HCT116 (cell line): ENCODE results near the gene TXNRD3. TPM values are rescaled to one million over a fixed set of nuclear protein-coding genes. Genes with fewer than 3 reads are reported as not detected.

Experiments
- ATAC-seq: fragments of 200-7000 bp; cut with Tn5 transposase; 2 replicates; pipeline ENCODE4 v1.9.1; 2020; ENCODE audit warnings: mild to moderate bottlenecking, moderate library complexity
- BruUV-seq: library from RNA; stranded (reverse); fragments of 400-500 nt; replicated peaks from 2 replicates; lab custom pipeline; 2021; lab: Mats Ljungman, UMichigan
- CTCF ChIA-PET: fragments of 300-600 bp; sonication (Branson Sonifier 250); formaldehyde crosslinking; loops from one replicate; lab custom pipeline; 2021; ENCODE audit warnings: antibody characterized with exemption; lab: Charles Lee
- POLR2A ChIA-PET: fragments of 300-600, 350-600 bp; sonication (Branson Sonifier 250); formaldehyde crosslinking; loops from one replicate; lab custom pipeline; 2021; ENCODE audit warnings: antibody characterized with exemption; lab: Charles Lee
- RAD21 ChIA-PET, 2 experiments: fragments of 300-600 bp; sonication (Branson Sonifier 250); formaldehyde crosslinking; loops; one replicate each; lab custom pipeline; 2023; ENCODE audit warnings: low total read pairs in 2 of 2; ENCODE audit not compliant: uncharacterized antibody in 2 of 2, unreplicated experiment in 2 of 2, low non-redundant PET in 1 of 2; lab: Charles Lee
- DNase-seq: peaks from one replicate; pipeline ENCODE4 v3.0.0-alpha.2; 2010; ENCODE audit warnings: low read depth, low spot score
- H2AFZ ChIP-seq: fragments of 200-600 bp; shearing (Covaris generic), sonication (generic); 2 replicates; pipeline ENCODE4 v1.6.1; 2017; ENCODE audit warnings: low read depth, mixed run types, mixed read lengths, antibody characterized with exemption, low read length; ENCODE audit not compliant: poor library complexity, severe bottlenecking
- H3K27ac ChIP-seq: 2 replicates; pipeline ENCODE4 v1.5.1; 2012; ENCODE audit warnings: low read depth, low read length
- H3K27me3 ChIP-seq: fragments of 200-600 bp; sonication (generic); 2 replicates; pipeline ENCODE4 v1.6.1; 2016; ENCODE audit warnings: mixed run types, low read length, mixed read lengths; ENCODE audit not compliant: insufficient read depth
- H3K36me3 ChIP-seq, 2 experiments: fragments of 200-500 bp in 1 of 2; fragments of 200-600 bp in 1 of 2; sonication (Bioruptor generic) in 1 of 2; sonication (generic) in 1 of 2; 2 replicates each; pipeline versions ENCODE4 v1.5.1 to v1.6.1; 2014 to 2016; ENCODE audit warnings: low read length in 2 of 2, inconsistent platforms in 1 of 2, mixed read lengths in 1 of 2, mixed run types in 1 of 2; ENCODE audit not compliant: insufficient read depth in 2 of 2, control insufficient read depth in 1 of 2
- H3K4me1 ChIP-seq, 2 experiments: fragments of 200-600 bp in 1 of 2; sonication (generic) in 1 of 2; 2 replicates each; pipeline versions ENCODE4 v1.5.1 to v1.6.1; 2012 to 2017; ENCODE audit warnings: low read length in 2 of 2, inconsistent platforms in 1 of 2, mild to moderate bottlenecking in 1 of 2, mixed read lengths in 1 of 2, mixed run types in 1 of 2, moderate library complexity in 1 of 2; ENCODE audit not compliant: insufficient read depth in 2 of 2, control insufficient read depth in 1 of 2
- H3K4me2 ChIP-seq: fragments of 200-600 bp; sonication (generic); 2 replicates; pipeline ENCODE4 v1.6.1; 2017; ENCODE audit warnings: mixed run types, low read length, mixed read lengths
- H3K4me3 ChIP-seq, 2 experiments: fragments of 200-600 bp in 1 of 2; sonication (generic) in 1 of 2; replicated peaks in 1 of 2; 2 replicates each; pipeline ENCODE4 v1.5.1; 2011 to 2016; ENCODE audit warnings: low read length in 2 of 2, control low read depth in 1 of 2, low read depth in 1 of 2, mild to moderate bottlenecking in 1 of 2, mixed read lengths in 1 of 2, mixed run types in 1 of 2
- H3K79me2 ChIP-seq: fragments of 200-600 bp; sonication (generic); 2 replicates; pipeline ENCODE4 v1.6.1; 2017; ENCODE audit warnings: mild to moderate bottlenecking, mixed run types, low read length, moderate library complexity, mixed read lengths; ENCODE audit not compliant: insufficient read depth
- H3K9ac ChIP-seq: fragments of 200-600 bp; sonication (generic); 2 replicates; pipeline ENCODE4 v1.6.1; 2016; ENCODE audit warnings: low read length, mixed read lengths
- H3K9me2 ChIP-seq: fragments of 200-600 bp; sonication (generic), shearing (Covaris generic); 2 replicates; pipeline ENCODE4 v1.6.1; 2017; ENCODE audit warnings: mixed run types, mild to moderate bottlenecking, moderate library complexity; ENCODE audit not compliant: insufficient read depth
- H3K9me3 ChIP-seq, 2 experiments: fragments of 200-500 bp in 1 of 2; fragments of 200-600 bp in 1 of 2; sonication (Bioruptor generic) in 1 of 2; sonication (generic) in 1 of 2; 2 replicates each; pipeline ENCODE4 v1.6.1; 2014 to 2017; ENCODE audit warnings: low read length in 2 of 2, mixed read lengths in 2 of 2, inconsistent platforms in 1 of 2, low read depth in 1 of 2, mild to moderate bottlenecking in 1 of 2, mixed run types in 1 of 2, moderate library complexity in 1 of 2; ENCODE audit not compliant: control insufficient read depth in 1 of 2, insufficient read depth in 1 of 2
- H4K20me1 ChIP-seq: fragments of 200-600 bp; sonication (generic), shearing (Covaris generic); 2 replicates; pipeline ENCODE4 v1.6.1; 2017; ENCODE audit warnings: mixed run types, mild to moderate bottlenecking, moderate library complexity; ENCODE audit not compliant: insufficient read depth
- ELF1 ChIP-seq: IDR thresholded peaks from 2 replicates; pipeline ENCODE4 v1.6.1; 2012; ENCODE audit warnings: low read depth, borderline replicate concordance
- POLR2AphosphoS5 ChIP-seq: IDR thresholded peaks from 2 replicates; pipeline ENCODE4 v1.6.1; 2011; ENCODE audit warnings: mild to moderate bottlenecking, low read depth, low read length, moderate library complexity
- SIN3A ChIP-seq: IDR thresholded peaks from 2 replicates; pipeline ENCODE4 v1.6.1; 2012; ENCODE audit warnings: low read depth
- SP1 ChIP-seq: IDR thresholded peaks from 2 replicates; pipeline ENCODE4 v1.6.1; 2012; ENCODE audit warnings: low read depth
- SRF ChIP-seq: IDR thresholded peaks from 2 replicates; pipeline ENCODE4 v1.6.1; 2012; ENCODE audit warnings: low read depth
- intact Hi-C: fragments of 100-400 bp; cut with micrococcal nuclease; formaldehyde crosslinking; loops from 2 replicates; pipeline ENCODE4 v1.10.0; 2022
- total RNA-seq: library from RNA; stranded (reverse); gene quantifications from one replicate; pipeline ENCODE4 v1.2.1, GENCODE V29; 2021; ENCODE audit not compliant: unreplicated experiment

TXNRD3 gene
- total RNA-seq, 1 experiment from 2014 or later = 19.3 TPM

DNA sequence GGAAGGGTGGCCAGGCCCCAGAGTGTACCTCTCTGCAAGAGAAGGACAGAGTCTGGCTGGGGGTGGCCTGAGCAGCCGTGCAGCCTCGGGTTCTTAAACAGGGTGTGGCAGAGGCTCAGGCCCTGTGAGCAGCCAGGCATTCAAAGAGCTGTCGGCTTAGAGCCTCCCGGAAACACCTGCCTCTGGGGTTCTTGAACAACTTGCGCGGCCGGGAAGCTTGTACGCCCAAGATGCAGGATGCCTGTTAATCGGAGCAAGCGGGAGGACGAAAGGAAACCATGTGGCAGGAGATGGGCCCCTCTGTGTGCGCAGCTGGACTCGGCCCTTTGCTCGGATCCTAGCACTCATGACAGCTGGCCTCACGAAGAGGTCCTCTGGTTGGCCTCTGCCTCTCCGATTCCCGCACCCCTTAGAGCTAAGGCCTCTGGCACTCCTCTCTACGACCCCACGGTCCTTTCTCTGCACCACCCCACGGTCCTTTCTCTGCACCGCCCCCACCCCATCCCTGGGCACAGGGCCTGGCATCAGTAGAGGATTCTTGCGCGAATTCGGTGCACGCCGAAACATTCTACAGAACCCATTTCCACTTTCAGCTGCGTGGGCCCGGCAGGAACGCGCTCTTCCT, 23.9 kb upstream of the TXNRD3 start:
- CTCF ChIA-PET = interaction anchor here (1.1 kb wide), 1 partner anchor 696 kb away, joined by 3 read pairs; no protein-coding TSS in a partner anchor
- H3K9ac ChIP-seq = no peak overlapping the region
- H3K4me2 ChIP-seq = peak overlapping the region; percentile 51
- H3K27ac ChIP-seq = no peak overlapping the region
- no peak for TF ChIP-seq SRF
- TF ChIP-seq, all 23 proteins: peak for 0
- no peak overlapping the region for H2AFZ ChIP-seq
- DNase-seq = no peak
- no peaks in the 10 kb centered on the region for H3K27me3 ChIP-seq
- peaks cover 0 to 8% of the 10 kb centered on the region in 2 experiments; a peak in 1 of 4 replicates for H3K4me1 ChIP-seq
- ChIA-PET POLR2A (no interaction called here), RAD21 (interaction anchor here in 1 of 2 experiments (1.9 kb wide), 1 partner anchor 794 kb away, joined by 6 read pairs; no protein-coding TSS in a partner anchor)
- intact Hi-C loops = loop anchor here (1.0 to 2.0 kb wide), 4 partner anchors 303 to 865 kb away; no protein-coding TSS in a partner anchor
- no TSS peak for BruUV-seq
- no peaks in the 10 kb centered on the region for H3K9me3 ChIP-seq
- no peaks in the 10 kb centered on the region for H3K36me3 ChIP-seq
- ATAC-seq = peak; percentile 46
- no peaks in the 10 kb centered on the region for H4K20me1 ChIP-seq
- no peaks in the 10 kb centered on the region for H3K79me2 ChIP-seq
- no peaks in the 10 kb centered on the region for H3K9me2 ChIP-seq
- no peak overlapping the region for H3K4me3 ChIP-seq

DNA sequence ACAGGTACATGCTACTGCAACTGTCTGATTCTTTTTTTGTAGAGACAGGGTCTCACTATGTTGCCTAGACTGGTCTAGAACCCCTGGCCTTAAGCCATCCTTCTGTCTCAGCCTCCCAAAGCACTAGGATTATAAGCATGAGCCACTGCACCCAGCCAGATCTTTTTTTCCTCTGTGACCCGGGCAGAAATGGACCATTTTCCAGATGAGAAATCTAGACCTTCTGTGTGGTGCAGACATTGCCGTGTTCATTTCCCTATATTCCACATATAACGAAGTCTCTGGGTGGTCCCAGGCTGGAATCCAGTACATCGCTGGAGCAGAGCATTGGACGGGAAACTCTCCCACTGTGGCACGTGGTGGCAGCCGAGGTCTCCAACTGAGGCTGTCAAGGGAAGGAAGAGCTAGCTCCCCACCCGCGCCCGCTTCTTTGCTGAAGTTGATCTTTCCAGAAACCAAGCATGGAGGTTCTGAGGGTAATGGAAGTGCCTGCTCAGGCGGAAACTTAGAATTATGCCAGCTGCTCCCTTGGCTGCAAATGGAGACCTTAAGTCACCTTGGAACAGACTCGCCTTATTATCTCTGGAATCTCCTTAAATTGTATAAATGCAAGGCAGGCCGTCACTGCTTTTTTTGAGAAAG, 23.1 kb upstream of the TXNRD3 start:
- ATAC-seq (no peak), DNase-seq (no peak)
- Histone ChIP-seq H3K4me3 (no peak overlapping the region), H2AFZ (no peak overlapping the region), H3K9me3 (no peaks in the 10 kb centered on the region; a peak in 1 of 4 replicates), H3K4me1 (peaks cover 0 to 8% of the 10 kb centered on the region in 2 experiments; a peak in 1 of 4 replicates), H3K9ac (no peak overlapping the region), H4K20me1 (no peaks in the 10 kb centered on the region), H3K9me2 (no peaks in the 10 kb centered on the region), H3K36me3 (no peaks in the 10 kb centered on the region), H3K27me3 (no peaks in the 10 kb centered on the region), H3K4me2 (no peak overlapping the region), H3K79me2 (no peaks in the 10 kb centered on the region), H3K27ac (no peak overlapping the region)
- intact Hi-C loops = loop anchor here (2.0 kb wide), 1 partner anchor 795 kb away; no protein-coding TSS in a partner anchor
- TF ChIP-seq SP1 = no peak
- no peak for TF ChIP-seq SIN3A
- TF ChIP-seq ELF1 = no peak
- TF ChIP-seq POLR2AphosphoS5 = no peak
- POLR2A ChIA-PET = no interaction called here
- RAD21 ChIA-PET = no interaction called here
- CTCF ChIA-PET = no interaction called here
- no TSS peak for BruUV-seq
